Right lung (tissue), 5 donors: ENCODE data around the gene TRIM44. TPM values are rescaled to one million over a fixed set of nuclear protein-coding genes. Genes with fewer than 3 reads are reported as not detected.
"Not testable (repeated sequence)": the region's sequence is repeated elsewhere in the genome, so short reads cannot be mapped to it uniquely, and the experiment has no call there.

Experiments used
- DNase-seq, 2 donors: peaks; one replicate each; pipeline ENCODE4 v3.0.0-alpha.2; 2013
- polyA plus RNA-seq, 5 donors: library from polyadenylated mRNA; unstranded; fragments of 120-200 nt; gene quantifications; one replicate each; pipeline versions ENCODE4 v1.2.1 to v1.2.3, GENCODE V29; 2013; ENCODE audit warnings: inconsistent platforms in 1 of 5, low replicate concordance in 1 of 5; ENCODE audit not compliant: insufficient read length in 5 of 5, insufficient read depth in 1 of 5

Gene TRIM44
- polyA plus RNA-seq, 5 donors, result 38.8 to 70.3 (median 67.9) TPM

- DNase-seq, result peak in 1 of 2 donors; percentile 40
These were observed 152.2 kb downstream of the TRIM44 start for GRCh38 chr11:35814720-35815305.

- peak in 1 of 2 donors; percentile 42 for DNase-seq
These were observed 153.2 kb downstream of the TRIM44 start for GRCh38 chr11:35815556-35816315.

GRCh38 chr11:35820614-35821013 is 158.0 kb downstream of the TRIM44 start:
- DNase-seq, result no peak

GRCh38 chr11:35822815-35823495 is 160.4 kb downstream of the TRIM44 start:
- no peak for DNase-seq

GRCh38 chr11:35823742-35824298 is 161.2 kb downstream of the TRIM44 start:
- no peak for DNase-seq

- DNase-seq, result no peak
These were observed 162.8 kb downstream of the TRIM44 start for GRCh38 chr11:35825386-35825785.

- no peak for DNase-seq
These were observed 163.4 kb downstream of the TRIM44 start for GRCh38 chr11:35826006-35826405.

- DNase-seq, result no peak
These were observed 164.4 kb downstream of the TRIM44 start for GRCh38 chr11:35826949-35827348.

- DNase-seq, result no peak
These were observed 173.6 kb downstream of the TRIM44 start for GRCh38 chr11:35836205-35836604.

GRCh38 chr11:35838071-35838470 is 175.5 kb downstream of the TRIM44 start:
- DNase-seq, result no peak

- DNase-seq, result not testable (repeated sequence)
These were observed 176.3 kb downstream of the TRIM44 start for GRCh38 chr11:35838697-35839367.

- DNase-seq, result no peak
These were observed 177.0 kb downstream of the TRIM44 start for GRCh38 chr11:35839368-35840161.

GRCh38 chr11:35841733-35842132 is 179.2 kb downstream of the TRIM44 start:
- DNase-seq, result no peak

GRCh38 chr11:35842958-35843357 is 180.4 kb downstream of the TRIM44 start:
- DNase-seq, result no peak

- no peak for DNase-seq
These were observed 182.0 kb downstream of the TRIM44 start for GRCh38 chr11:35844579-35844978.

GRCh38 chr11:35845860-35846259 is 183.3 kb downstream of the TRIM44 start:
- no peak for DNase-seq

GRCh38 chr11:35846874-35847273 is 184.3 kb downstream of the TRIM44 start:
- no peak for DNase-seq

- DNase-seq, result no peak
These were observed 184.9 kb downstream of the TRIM44 start for GRCh38 chr11:35847473-35847872.

GRCh38 chr11:35848616-35849015 is 186.0 kb downstream of the TRIM44 start:
- no peak for DNase-seq

- DNase-seq, result no peak
These were observed 187.6 kb downstream of the TRIM44 start for GRCh38 chr11:35850191-35850590.

GRCh38 chr11:35851342-35851741 is 188.8 kb downstream of the TRIM44 start:
- DNase-seq, result no peak
